ENCODE data around the gene TGFBR2.
A peak's percentile ranks its signal among the peaks of the same experiment; 100 is the strongest.

The TGFBR2 gene

GRCh38 chr3:30693470-30694120 is 87.2 kb downstream of the TGFBR2 start:
- DNase-seq (ENCODE audit: low spot score) = peak; percentile 77

- DNase-seq (ENCODE audit: low spot score) = no peak
Observed at GRCh38 chr3:30694148-30694547, 87.7 kb downstream of the TGFBR2 start.

DNA sequence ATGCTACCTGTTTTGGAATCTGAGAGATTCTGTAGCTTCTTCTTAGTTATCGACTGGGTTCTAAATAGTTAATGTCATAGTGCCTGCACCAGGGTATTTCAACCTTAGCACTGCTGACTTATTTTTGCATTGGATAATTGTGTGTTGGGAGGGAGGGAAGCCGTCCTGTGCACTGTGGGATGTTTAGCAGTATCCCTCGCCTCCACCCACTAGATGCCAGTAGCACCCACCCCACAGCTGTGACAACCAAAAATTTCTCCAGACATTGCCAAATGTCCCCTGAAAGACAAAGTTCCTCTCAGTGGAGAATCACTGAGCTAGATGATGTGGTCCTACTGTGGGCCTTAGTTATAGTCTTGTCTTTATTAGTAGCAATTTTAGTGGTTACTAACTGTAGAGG is 88.3 kb downstream of the TGFBR2 start:
- DNase-seq (ENCODE audit: low spot score) = no peak

DNA sequence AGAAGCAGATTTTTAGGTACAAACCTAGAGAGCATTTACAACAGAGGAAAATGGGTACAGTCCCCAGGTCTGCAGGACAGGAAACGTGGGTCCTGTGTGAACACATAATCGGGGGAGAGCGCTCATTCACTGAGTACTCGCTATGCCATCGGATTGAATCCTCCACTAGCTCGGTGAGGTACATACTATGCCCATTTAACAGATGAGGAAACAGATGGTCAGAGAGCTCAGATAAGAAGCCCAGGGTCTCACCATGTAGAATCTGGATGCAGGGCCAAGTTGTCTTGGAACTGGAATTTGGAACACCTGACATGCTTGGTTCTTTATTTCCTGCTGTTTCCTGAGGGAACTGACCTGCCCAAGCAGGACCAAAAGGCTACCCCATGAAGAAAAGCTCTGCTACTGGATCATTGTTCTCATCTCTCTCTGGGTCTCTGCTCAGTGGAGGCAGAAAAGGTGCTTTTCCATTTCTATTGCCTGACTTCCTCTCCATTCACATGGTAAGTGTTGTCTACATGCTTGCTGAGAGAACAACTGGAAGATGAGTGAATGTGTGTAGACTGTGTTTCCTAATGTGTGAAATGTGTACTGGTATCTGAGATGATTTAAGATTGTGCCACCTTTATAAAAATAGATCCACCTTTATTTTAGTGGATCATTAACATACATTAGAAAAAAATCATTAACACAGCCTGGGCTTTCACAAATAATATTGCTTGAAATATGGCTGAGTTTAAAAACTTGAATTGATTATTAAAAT is 89.1 kb downstream of the TGFBR2 start:
- DNase-seq (ENCODE audit: low spot score) = no peak

DNA sequence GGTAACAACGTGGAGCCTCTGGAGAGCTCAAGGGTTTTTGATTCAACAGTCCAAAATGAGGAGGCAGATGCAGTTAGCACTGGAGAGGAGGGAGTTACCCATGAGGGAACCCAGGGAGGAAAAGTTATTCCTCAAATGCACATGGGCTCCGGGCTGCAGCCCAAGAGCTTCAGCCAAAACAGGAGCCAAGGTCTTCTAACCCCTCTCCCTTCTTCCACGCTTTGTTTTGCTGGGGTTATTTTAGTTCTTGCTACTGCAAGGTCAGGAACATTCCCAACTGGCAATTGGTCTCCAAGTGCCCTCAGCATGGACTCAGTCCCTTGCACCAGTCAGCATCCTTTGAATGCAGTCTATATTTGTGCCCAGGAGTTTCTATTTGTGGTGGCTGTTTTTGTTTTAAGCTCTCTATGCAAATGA is 90.0 kb downstream of the TGFBR2 start:
- DNase-seq (ENCODE audit: low spot score) = no peak

DNA sequence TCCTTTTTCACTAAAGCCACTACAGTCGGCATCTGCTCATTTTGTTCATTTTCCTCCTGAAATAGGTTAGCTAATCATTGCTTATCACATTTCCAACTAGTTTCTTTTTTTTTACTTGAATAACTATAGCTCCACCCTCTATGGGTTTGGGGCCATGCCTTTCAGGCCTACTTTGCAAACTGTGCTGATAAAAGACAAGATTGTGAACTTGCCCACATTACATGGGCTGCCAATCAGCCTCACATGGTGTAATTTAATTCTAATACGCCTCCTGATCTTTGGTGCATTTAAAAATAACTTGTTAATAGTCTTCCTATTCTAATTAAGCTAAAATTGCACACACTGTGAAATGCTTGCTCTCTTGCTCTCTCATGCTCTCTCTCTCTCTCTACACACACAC is 90.5 kb downstream of the TGFBR2 start:
- no peak for DNase-seq (ENCODE audit: low spot score)

- no peak for DNase-seq (ENCODE audit: low spot score)
Observed at GRCh38 chr3:30698549-30698948, 92.1 kb downstream of the TGFBR2 start.

- DNase-seq (ENCODE audit: low spot score) = no peak
Observed at GRCh38 chr3:30699927-30700326, 93.5 kb downstream of the TGFBR2 start.

DNA sequence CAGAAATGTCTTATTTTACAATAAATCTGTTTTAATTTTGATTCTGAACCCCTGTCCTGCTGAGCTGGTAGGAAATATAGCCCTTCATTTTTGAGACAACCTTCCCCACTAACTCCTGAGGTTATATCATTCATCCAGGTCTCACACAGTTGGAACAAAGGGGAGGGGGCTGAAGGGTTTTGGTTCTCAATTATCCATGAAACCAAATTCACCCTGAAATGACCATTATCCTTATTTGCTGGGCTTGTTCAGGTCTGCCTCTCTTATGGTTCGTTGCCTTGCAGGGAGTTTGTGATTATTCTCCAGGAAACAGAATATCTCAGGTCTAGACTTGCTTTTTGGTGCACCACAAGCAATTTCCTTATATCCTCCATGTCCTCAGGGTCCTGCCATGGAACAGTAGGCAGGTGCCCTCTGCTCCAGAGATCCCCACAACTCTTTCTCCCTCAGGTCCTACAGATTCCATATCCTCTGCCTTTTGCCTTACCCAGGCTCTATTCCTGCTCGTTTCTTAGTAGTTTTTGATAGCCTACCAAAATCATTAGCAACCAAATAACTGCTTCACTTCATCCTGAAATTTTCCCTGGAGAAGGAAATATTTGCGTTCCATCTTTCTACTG is 94.4 kb downstream of the TGFBR2 start:
- DNase-seq (ENCODE audit: low spot score) = no peak

DNA sequence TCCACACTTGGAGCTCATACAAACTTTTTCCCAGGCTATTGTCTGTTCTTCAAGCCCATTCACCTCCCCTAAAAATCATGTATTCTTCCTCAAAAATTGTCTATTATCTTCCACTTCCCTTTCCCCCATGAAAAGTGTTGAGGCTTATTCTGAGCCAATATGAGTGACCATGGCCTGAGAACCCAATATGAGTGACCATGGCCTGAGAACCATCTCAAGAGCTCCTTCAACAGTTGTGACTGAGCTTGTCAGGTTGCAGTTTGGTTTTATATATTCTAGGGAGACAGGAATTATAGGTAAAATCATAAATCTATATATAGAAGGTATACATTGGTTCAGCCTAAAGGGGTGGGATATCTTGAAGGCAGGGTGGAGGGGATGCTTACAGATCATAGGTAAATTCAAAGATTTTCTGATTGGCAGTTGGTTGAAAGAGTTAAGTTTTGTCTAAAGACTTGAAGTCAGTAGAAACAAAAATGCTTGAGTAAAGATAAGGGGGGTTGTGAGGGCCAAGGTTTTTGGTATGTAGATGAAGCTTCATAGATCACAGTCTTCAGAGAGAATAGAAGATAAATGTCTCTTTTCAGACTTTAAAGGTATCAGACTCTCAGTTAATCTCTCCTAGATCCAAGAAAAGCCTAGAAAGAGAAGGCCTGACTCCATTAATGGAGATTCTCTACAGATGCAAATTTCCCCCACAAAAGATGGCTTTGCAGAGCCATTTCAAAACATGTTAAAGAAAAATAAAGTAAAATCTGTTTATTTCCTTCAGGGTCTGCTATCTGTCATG is 95.8 kb downstream of the TGFBR2 start:
- no peak for DNase-seq (ENCODE audit: low spot score)

GRCh38 chr3:30702828-30703397 is 96.5 kb downstream of the TGFBR2 start:
- no peak for DNase-seq (ENCODE audit: low spot score)

GRCh38 chr3:30704931-30705890 is 98.8 kb downstream of the TGFBR2 start:
- DNase-seq (ENCODE audit: low spot score) = no peak

DNA sequence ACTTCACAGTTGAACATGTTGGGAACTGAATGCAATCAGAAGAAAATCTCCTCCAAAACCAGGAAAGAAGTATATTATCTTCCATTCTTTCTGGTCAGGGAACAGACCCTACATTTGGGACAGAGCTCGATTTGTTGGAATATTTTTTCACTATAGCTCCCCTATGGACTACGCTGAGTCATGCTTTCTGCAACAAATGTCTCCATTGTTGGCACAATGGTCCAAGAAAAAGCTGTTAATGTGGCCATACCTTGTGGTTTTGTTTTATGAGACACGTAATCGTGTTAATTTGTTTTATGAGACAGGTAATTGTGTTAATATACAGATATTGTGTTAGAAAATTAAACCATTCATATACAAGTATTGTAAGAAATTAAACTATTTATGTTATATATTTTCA is 101.4 kb downstream of the TGFBR2 start:
- DNase-seq (ENCODE audit: low spot score) = no peak

GRCh38 chr3:30708472-30708871 is 102.1 kb downstream of the TGFBR2 start:
- DNase-seq (ENCODE audit: low spot score) = peak; percentile 32

DNA sequence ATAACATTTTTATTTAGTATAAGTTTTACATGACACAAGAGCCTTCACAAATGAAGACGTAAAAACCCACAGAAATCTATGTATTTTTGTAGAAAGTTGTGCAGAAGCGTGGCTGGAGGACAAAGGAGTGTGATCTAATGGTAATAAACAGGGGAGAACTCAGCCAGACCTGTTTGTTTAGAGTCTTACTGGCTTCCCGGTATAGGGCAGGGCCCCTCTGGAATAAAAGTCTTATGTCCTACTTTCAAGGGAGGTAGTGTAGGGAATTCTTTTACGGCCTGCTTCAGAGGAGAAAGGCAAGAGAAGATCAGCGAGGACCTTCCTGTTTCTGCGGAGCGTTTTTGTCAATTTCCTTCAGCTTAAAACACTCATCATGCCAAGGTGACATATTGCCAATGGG is 103.6 kb downstream of the TGFBR2 start:
- DNase-seq (ENCODE audit: low spot score) = no peak

DNA sequence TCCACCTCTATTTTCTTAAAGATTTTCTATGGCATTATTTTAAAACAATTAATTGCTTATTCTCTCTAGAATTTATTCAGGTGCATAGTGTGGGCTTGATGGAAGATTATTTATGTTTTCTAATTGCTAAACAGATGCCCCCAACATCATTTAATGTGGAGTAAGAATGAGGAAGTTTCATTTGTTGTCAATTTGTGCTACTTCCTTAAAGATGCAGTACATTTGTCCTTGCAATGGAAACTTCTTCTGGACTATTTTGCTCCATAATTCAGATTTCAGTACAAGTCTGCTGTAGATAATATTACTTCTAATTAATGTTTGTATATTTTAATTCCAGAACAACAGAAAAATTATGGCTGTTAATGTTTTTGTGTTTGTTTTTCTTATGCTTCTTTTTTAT is 104.8 kb downstream of the TGFBR2 start:
- DNase-seq (ENCODE audit: low spot score) = no peak

GRCh38 chr3:30711867-30712266 is 105.5 kb downstream of the TGFBR2 start:
- DNase-seq (ENCODE audit: low spot score) = no peak

GRCh38 chr3:30712991-30713390 is 106.6 kb downstream of the TGFBR2 start:
- DNase-seq (ENCODE audit: low spot score) = no peak

DNA sequence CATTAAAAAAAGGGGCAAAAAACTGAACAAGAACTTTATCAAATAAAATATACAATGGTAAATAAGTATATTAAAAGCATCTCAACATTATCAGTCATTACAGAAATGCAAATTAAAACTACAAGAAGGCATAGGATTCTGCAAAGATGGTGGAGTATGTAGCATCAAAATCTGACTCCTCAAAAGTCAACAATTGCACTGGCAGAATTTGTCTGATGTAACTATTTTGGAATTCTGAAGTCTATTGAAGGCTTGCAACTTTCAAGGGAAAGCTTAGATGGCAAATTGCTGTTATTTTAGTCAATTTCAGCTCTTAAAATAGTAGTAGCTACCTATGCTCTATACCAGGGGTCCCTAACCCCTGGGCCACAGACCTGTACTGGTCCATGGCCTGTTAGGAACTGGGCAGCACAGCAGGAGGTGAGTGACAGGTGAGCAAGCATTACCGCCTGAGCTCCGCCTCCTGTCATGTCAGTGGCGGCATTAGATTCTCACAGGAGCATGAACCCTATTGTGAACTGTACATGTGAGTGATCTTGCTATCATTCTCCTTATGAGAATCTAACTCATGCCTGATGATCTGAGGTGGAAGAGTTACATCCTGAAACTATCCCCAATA is 107.6 kb downstream of the TGFBR2 start:
- no peak for DNase-seq (ENCODE audit: low spot score)

DNA sequence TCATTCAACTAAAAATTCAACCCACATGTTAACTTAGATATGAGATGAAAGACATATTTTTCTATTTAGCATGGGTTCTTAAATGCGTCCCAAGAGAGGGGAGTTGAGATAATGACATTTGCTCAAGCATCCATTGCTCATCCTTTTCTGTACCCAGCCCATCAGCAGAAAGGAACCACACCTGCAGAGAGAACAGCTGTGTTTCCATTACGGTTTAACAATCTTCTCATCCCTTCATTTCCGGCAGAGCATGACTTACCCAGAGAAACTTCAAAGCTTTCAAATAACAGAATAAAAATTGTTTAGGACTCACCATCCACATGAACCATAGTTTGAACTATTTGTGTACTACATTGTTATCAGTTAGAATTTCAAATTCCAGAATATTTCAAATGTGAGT is 113.1 kb downstream of the TGFBR2 start:
- no peak for DNase-seq (ENCODE audit: low spot score)

All from SW480 (cell line).